HG02973 (cell line): Measurements from ENCODE around the gene ARNT2.
"Not testable (repeated sequence)": the region's sequence is repeated elsewhere in the genome, so short reads cannot be mapped to it uniquely, and the experiment has no call there.

ENCODE experiments used
- ATAC-seq: cut with Tn5 transposase; IDR thresholded peaks from one replicate; pipeline ENCODE4 v1.9.1; 2021; ENCODE audit warnings: moderate library complexity; ENCODE audit not compliant: unreplicated experiment

The ARNT2 gene

DNA sequence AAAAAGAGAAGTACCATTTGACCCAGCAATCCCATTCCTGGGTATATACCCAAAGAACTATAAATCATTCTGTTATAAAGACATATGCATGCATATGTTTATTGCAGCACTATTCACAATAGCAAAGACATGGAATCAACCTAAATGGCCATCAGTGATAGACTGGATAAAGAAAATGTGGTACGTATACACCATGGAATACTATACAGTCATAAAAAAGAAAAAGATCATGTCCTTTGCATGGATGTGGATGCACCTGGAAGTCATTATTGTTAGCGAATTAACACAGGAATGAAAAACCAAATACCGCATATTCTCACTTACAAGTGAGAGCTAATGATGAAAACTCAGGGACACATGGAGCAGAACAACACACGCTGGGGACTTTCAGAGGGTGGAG is 106.8 kb downstream of the ARNT2 start:
- ATAC-seq = not testable (repeated sequence)

DNA sequence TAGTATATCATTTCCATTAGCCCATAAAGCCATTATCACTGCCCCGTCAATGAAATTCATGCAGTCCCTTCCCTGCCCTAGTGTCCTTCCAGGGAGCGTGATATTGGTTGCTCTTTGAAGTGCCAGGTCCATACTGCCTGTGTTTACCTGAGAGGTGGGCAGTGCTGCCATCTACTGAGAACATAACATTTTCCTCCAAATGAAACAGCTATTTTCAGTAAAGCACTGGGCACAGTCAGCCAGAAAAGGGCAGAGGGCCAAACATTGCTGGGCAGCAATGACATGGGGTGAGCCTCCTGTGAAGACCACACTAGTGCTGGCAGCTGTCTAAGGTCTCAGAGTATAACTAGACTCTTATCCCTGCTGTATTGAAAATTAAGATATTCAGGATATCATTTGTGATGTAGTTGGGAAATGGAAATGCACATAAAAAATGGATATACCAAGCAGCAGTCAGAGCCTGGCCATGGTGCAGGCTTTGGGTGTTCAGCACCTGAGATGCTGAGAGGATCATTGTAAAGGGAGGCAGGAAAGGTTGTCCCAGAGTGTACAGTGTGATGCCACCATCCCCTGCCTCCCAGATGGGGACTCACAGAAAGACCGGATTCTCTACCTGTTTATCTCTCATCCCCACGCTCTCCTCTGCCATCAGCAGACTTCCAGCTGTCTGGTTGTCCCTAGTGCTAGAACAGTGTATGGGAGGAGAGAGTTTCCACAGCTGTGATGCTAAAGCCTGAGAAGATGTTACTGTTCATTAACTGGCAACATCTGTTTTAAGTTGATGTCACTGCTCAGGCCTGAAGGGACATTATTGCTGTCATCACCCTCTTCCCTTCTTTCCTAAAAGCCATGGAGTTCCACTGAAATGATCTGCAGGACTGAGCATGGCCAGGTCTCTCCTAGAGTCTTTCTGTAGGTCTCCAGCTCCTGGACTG is 108.8 kb downstream of the ARNT2 start:
- no peak for ATAC-seq

DNA sequence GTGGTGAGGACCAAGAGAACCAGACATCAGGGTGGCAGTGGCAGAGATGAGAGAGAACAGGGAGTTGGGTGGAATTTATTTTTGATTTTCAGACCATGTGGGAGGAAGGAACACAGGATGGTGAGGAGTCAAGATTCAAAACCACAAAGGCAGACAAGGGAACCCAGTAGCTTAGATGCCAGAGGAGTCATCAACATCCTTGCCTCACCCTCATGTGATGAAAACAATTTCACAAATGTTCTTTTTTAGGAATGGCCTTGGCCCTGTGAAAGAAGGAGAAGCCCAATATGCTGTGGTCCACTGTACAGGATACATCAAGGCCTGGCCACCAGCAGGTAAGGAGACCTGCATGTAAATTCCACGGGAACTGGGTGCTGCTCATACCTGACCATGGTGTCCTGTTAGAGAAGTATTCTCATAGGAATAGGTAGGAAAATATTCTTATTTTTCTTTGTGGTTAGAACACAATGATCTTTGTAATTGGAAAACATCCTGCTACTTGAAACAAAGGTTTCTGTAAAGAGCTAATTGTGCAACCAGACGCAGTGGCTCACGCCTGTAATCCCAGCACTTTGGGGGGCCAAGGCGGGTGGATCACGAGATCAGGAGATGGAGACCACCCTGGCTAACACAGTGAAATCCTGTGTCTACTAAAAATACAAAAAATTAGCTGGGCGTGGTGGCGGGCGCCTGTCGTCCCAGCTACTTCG is 110.0 kb downstream of the ARNT2 start:
- ATAC-seq = no peak

DNA sequence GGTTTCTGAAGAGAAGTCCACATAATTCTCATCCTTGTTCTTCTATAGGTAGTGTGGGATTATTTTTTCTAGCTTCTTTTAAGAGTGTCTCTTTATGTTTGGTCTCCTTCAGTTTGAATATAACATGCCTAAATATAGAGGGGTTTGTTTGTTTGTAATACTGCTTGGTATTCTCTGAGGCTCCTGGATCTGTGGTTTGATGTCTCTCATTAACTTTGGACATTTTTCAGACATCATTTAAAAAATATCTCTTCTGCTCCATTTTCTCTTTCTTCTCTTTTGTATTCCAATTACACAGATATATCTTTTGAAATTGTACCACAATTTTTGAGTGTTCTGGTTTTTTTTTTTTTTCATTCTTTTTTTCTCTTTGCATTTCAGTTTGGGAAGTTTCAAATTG is 113.1 kb downstream of the ARNT2 start:
- ATAC-seq = no peak

DNA sequence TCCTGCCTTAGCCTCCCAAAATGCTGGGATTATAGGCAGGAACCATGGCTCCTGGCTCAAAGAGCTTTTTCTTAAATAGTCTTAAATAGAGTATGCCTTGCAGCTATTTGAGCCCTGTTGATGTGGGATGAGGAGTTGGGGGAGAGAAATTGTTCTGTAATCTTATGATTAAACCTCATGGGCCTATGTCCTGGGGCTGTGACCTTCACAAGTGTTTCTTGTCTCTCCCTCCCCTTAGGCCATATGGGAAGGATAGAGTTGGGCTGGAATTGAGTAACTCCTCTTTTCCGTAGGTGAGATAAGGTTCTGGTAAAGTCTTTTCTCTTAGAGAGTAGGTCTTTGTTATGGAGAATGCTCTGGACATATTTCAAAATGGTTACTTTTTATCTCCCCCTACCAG is 114.3 kb downstream of the ARNT2 start:
- ATAC-seq = no peak

DNA sequence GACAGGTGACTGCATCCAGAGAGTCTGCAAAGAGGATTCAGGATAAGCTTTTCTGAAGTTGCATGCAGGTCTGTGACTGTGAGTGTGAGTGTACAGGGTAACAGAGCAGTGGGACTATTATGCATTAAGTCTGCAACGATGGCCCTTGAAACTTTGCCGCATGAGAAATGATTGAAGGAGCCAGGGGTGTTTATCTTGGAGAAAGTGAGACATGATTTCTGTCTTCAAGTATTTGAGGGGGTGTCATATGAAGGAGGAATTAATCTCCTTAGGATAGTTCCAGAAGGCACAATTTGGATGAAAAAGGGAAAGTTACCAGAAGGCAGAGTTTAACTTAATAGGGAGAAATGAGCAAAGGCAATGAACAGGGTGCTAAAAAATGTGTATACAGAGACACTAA is 119.6 kb downstream of the ARNT2 start:
- ATAC-seq = no peak

DNA sequence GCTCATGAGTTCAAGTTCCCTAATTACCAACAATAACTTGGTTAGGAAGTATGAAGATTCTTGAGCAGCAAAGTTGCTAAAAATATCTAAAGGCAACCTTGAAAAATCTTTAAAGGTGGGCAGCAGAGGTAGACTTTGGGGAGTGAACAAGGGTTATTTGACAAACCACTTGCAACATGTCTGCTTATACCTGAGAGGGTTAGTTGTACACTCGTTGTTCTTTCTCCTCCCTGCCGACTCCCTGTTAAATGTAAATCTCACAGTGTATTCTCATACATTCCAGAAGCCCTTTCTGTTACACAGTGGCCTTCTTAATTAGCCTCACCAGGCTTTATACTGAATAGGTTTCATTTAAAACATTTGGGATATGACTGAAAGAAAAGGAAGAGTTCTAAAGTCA is 121.7 kb downstream of the ARNT2 start:
- ATAC-seq = no peak

DNA sequence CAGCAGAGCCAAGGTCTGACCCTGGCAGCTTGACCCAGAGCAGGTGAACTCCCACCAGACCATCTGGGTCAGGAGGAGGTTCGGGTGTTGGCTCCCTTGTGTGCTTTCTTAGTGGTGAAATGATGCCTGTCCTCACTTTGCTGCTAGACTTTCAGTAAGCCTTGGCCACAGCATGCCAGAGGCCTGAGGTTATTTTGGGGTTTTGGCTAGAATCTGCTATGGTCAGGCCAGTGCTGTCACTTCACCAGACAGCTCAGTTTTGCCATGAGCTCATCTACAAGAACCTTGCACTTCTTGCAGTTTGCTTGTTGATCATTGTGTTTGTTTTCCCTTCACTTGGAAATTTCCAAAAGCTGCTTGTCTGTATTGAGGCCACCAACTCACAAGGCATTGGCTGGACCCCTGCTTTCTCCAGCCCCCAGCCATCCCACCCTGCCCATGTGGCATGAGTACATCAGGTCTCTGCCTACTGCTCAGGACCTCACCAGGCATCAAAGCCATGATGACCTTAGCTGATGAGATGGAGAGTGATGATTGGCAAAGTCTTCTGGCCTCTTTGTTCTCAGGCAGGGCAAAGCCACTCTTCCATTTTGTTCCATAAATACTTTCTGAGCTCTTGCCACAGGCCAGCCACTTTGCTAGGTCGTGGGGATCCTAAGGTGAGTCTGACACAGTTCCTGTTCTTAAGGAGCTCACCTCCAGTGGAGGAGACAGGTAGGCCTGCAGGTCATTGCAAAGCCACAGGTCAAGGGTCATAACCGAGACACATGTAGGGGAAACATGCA is 122.6 kb downstream of the ARNT2 start:
- ATAC-seq = no peak

DNA sequence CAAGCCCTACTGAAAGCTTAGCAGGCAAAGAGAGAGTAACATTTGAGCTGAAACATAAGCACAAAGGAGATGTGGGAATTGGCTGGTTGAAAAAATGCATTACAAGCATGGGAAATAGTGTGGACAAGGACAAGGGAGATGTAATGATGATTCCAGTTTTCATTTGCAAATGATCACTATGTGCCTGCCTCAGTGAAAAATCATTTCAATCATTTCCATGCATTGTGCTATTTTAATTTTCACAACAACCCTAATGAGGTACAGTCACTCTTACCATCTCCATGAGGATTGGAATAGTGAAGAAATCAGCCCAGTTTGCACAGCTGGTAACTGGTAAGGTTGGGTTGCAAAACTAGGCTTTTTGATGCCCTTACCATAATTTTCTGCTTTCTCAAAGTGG is 123.2 kb downstream of the ARNT2 start:
- ATAC-seq = no peak

DNA sequence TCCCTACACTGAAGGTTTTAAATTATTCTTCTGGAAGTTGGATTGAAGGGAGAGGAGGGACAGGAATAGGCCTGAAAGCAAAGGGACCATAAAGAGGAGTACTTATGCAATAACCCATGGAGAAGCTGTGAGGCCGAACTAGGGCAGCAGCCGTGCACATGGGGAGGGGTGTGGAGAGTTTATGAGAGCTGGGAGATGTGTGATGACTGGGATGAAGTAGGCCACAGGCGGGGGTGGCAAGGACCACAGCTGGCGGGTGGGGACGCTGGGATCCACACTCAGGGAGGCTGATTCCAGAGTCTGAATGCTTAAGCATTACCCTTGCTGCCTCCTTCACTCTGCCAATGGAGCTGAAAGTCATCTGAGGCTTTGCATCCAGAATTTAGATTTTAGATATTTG is 123.8 kb downstream of the ARNT2 start:
- no peak for ATAC-seq

DNA sequence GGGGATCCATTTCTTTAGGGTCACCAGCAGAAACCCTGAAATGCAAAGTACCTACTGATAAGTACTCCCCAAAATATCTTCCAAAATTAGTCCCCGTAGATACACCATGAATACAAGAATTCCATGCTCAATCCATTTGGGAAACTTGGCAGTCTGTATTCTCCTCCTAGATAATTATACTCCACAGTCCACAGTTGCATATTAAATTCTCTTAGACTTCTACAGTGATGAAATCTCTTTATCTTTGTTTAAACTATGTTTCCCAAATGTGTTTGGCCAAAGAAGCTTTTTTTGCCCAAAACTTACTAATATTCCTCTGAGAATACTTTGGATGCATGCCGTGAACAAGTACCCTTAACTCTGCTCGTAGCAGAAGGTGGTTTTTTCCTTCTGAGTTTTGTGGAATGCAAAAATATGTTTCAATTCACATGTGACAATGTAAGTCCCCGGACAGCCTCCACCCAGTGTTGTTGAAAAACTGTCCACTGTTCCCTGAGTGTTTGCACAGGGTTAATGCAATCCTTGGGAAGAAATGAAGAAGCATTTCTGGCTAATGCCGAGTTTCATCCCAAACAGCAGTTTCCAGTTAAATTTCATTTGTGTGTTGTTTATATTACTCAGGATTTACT is 126.7 kb downstream of the ARNT2 start:
- ATAC-seq = no peak

DNA sequence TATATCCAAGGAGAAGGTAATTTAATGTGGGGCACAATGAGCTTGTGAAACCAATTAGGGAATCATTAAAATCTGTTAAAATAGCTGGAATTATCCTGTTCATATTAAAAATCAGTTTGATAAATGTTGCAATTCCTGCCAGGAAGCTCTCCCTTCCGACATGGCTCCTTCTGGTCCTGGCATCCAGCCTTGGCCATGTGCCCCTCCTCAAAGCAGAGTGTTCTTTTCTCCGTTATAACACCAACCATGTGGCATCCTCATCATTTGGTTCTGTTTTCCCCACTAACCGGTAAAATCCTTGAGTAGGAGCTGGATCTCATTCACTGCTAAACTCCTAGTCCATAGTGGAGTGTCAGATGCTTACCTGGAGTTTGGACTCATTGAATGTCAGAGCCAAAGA is 127.2 kb downstream of the ARNT2 start:
- ATAC-seq = no peak

DNA sequence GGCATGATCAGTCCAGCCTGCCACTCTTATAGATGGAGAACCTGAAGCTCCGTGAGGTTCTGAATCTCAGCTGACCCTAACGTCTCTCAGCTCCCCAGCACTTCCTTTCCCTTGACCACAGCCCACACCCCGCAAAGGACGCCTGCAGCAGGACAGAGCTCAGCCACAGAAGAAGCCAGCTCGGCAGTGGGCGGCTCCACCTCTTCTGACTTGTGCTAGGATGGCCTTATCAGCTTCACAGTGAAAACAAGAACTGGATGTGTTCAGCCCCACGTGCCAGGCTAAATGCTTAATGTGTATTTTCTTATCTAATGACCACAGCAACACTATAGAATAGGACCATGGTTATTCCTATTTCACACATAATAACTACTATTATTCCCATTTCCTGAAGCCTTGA is 127.6 kb downstream of the ARNT2 start:
- ATAC-seq = no peak

DNA sequence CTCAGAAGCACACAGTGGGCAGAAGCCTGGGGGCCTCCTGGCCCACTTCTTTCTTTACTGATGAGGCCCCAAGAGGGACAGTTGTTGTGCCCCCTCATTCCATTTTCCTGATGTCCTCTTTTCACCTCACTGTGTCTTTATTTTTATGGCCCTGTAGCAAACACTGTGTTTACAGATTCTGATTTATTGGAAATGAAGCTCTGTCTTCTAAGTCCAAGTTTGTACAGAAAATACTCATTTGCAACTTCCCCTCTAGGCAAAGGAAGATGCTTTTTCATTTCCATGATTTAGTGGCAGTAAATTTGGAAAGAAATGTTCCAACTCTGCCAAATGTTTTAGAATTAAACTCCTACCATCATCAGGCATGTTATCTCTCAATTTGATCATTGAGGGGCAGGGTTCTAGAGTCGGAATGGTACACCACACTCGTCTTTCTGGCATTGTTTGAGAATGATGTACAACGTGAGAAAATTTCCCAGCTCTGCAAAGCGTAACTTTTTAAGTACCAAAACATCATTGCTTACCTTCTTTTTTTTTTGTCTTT is 129.7 kb downstream of the ARNT2 start:
- ATAC-seq = no peak

DNA sequence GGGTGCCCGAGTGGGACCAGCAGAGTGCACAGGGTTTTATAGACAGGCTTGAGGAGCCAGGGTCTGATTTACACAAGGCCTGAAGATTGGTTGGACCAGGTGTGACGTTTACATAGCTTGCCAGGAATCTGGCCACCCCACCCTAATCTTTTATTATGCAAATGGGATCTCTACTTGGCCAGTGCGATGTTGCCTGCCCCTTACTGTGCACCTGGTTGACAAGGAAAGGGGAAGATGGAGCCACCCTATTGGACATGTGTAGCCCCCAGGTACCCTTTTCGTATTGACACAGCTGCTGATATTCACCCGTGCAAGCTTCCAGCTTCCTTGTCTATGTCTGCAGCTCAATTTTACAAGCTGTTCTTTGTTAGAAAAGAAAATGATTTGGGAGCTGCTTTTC is 132.0 kb downstream of the ARNT2 start:
- no peak for ATAC-seq

DNA sequence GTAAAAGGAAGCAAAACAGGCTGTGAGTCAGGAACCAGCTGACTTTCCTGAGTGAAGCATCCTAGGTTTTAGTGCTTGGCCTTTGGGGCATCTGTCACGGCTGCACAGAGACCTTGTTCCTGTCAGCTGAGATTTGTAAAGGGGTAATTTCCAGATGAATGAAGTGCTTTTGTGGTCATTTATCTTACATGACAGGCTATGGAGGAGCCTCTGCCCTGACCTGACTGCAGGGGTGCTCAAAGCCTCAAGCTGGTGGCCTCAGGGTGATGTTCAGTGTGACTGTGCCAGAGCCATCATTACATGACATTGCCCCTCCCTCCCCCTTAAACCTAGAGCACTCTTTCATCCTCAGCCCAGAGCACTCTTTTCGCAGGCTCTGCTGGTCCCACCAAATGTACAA is 132.5 kb downstream of the ARNT2 start:
- no peak for ATAC-seq

DNA sequence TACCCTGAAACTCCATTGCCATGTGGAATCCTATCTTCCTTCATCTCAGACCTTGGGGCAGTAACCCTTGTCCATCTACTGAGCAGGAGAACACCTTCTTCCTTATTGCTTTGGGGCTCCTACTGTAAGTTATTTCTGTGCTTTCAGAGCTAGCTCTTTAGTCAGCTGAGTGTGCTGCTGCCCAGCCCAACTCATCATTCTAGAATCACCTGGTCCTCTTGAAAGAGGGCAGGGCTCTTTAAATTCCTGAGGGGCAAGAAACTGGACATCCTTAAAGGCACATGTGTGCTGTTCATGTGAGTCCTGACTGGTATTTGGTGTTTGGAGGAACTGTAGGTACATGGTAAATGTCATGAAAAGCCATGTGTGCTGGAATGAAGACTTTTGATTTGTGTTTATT is 140.9 kb downstream of the ARNT2 start:
- ATAC-seq = no peak

DNA sequence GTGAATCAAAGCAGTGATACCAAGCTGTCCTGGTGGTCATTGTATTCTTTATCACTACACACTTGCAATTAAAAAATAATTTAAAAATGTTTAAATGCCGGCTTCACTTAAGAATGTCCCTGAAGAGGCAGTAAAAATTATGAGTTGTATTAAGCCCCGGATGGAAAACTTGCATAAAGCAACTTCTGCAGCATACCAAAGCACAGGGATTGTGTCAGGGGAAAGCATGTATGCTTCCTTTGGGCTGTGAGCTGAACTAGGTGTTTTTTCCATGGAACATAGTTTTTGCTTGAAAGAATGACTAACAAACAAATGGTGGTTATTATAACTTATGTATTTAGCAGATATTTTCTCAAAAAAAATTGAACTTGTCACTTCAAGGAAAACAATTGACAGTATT is 143.1 kb downstream of the ARNT2 start:
- ATAC-seq = no peak

DNA sequence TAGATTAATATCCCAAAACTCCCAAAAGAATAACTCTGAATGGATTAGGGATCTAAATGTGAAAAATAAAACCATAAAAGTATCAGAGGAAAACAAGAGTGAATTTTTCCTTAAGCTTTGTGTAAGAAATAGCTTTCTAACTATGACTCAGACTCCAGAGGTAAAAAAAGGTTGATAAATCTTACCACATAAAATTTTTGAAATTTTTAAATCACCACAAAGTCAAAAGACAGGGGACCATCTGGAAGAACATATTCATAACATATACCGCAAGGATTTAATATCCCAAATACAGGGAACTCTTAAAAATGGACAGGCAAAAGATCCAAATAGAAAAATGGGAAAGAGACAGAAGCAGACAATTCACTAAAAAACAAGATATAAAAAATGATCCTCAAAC is 145.0 kb downstream of the ARNT2 start:
- ATAC-seq = no peak

DNA sequence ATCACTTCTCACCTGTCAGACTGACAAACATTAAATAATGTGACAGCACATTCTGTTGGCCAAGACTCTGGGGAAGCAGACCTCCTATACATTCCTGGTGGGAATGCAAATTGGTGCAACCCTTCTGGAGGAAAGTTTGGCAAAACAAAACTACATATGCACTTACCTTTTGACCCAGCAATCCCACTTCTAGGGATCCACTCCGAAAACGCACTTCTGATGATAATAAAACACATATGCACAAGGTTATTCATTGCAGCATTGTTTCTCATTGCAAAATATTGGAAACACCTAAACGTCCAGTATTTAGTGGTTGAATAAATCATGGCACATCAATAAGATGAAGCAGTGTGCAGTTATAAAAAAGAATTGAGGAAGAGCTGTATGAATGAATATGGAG is 145.5 kb downstream of the ARNT2 start:
- ATAC-seq = no peak
